Stimulated activated CD8-positive, alpha-beta memory T cell treated with anti-CD3 and anti-CD28 coated beads, Interleukin-4, amount 100 ng/mL, for 4 hours (primary cell): ENCODE results near the gene LTB4R2.
"Not testable (repeated sequence)": the region's sequence is repeated elsewhere in the genome, so short reads cannot be mapped to it uniquely, and the experiment has no call there.

Experiments used
- DNase-seq, 2 donors: peaks; one replicate each; pipeline ENCODE4 v3.0.0-alpha.2; 2020; ENCODE audit warnings: low read depth in 2 of 2, low spot score in 1 of 2

LTB4R2 gene

DNA sequence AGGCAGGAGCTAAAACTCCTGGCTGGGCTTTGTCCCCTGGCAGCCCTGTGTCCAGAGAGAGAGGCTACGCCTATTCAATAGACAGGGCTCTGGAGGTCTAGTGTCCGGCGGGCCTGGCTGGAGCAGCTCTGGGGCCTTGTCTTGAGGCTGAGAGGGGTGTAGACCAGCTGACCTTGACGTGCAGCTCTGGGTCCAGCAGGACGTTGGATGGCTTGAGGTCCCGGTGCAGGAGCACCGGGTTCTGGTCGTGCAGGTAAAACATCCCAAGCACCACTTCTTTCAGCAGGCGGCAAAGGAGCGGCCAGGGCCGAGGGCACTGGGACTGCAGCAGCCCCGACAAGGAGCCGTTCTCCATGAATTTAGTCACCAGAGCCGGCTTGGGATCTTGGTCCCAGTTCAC lies 28.9 kb downstream of the LTB4R2 start:
- no peak for DNase-seq

DNA sequence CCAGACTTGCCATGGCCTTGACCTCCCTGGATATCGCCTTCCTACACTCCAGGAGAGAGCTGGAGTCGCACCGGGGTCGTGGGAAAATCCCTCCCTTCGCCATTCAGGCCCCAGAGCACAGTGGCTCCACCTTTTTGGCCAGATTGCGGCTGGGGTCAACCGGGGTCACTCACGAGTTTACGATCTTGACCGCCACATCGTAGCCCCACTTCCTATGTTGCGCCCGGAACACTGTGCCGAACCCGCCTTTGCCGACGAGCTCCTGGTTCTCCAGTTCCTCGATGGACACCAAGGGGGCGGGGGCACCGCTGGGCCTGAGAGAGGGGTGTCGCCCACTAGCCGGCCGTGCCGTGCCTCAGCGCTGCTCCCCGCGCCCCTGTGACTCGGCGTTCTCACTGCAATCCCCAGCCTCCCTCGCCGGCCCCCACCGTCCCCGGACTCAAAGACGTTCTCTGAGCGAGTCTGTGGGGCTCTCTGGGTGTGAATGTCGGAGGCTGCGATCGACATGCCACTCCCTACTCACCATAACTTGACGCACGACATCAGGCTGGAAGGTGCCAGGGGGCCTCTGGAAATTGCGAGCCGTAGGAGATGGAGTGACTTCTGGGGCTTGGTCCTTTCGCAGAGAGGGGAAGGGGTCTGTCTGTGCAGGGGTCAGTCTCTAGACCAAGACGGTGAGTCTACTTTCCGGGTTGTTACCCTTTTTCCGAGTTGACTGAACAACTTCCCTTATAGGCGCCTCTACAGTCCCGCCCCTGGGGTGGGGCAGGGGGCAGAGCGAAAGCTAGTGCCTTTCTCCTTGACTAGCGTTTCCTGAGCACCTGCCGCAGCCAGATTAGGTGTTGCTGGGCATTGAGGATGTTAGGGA lies 29.6 kb downstream of the LTB4R2 start, which contains the start of gene RIPK3:
Gene RIPK3 (minus strand): TSS at position 708 of the 868 bp plus-strand sequence. CDS start 165 bp downstream, at position 543.
- DNase-seq: no peak

DNA sequence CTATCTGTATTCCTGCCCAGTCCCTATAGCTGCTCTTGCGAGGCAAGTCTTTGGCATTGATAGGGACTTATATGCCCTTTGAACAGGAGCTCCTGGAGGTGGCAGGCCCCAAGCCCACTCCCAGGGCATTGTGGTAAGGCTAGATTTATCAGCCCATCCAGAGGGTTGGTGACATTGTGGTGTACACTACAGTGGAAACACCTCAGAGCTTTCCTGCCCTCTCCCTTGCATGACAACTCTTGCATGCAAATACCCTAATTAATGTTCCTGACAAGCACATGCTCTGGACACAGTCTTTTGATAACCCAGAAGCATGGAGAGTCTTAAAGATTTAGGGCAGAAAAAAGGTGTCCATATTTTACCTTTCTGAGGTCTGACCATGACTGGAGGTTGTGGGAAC lies 30.7 kb downstream of the LTB4R2 start:
- no peak for DNase-seq

DNA sequence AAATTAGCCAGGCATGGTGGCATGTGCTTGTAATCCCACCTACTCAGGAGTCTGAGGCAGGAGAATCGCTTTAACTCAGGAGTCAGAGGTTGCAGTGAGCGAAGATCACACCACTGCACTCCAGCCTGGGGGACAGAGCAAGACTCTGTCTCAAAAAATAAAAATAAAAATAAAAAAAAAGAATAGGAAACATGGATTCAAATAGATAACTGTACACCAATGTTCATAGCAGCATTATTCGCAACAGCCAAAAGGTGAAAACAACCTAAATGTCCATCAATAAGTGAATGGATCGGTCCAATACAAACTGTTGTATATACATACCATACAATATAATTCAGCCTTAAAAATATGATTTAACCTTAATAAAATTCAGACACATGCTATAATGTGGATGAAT lies 32.9 kb downstream of the LTB4R2 start:
- DNase-seq: no peak

DNA sequence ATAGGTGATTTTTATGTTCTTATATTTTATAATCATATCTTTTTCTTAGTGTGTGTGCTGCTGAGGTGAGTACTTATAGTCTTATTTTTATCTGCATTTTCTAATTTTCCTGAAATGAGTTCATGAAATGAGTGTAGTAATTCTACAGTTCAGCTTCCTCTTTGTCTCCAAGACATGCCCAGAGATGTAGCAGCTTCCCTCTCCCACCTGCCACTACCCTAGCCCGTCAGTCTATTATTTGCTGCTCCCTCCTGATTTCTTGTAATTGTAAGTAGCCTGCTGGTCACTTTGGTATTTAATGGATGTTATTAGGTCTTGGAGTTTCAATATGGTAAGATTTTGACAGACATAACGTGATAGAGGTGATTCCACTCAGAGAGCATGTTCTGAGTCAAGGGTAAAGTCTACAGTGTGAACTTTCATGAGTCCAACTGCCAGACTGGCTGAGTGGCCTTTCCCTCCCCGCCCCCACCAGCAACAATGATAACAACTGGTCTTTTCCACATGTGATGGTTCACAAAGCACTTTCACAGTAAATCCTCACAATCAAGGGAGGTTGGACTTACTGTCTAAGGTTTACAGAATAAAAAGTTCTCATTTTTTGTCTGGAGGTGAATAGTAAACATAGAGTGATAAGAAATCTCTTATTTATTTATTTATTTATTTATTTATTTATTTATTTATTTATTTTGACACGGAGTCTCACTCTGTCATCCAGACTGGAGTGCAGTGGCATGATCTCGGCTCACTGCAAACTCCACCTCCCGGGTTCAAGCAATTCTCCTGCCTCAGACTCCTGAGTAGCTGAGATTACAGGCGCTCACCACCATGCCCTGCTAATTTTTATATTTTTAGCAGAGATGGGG lies 34.1 kb downstream of the LTB4R2 start:
- no peak for DNase-seq

DNA sequence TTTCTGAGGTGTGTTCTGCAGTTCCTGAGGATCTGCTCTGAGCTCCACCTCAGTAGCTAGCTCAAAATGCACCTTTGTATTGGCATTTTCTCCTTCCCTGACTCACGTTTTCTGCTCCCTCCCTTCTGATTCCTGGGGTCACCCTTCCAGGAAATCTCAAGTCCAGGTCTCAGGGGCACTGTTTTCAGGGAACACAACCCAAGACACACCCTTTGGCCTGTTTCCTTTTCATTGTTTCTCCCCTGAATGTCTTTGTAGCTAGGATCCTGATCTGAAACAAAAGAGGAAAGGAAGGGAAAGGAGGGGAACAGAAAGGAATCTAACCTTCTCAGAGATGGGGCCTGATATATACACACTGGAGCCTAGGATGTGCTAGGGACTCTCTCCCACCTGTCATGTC lies 37.2 kb downstream of the LTB4R2 start:
- DNase-seq: no peak

DNA sequence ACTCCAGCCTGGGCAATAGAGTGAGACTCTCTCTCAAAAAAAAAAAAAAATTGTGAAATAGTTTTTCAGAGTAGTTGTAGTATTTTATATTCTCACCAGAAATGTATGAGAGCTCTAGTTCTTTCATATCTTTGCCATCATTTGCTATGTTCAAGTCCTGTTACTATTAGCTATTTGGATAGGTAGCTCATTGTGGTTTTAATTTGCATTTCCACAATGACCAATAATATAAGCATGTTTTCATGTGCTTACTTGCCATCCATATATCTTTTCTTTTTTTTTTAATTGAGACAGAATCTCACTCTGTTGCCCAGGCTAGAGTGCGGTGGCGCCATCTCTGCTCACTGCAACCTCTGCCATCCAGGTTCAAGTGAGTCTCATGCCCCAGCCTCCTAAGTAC lies 38.2 kb downstream of the LTB4R2 start:
- DNase-seq: no peak

DNA sequence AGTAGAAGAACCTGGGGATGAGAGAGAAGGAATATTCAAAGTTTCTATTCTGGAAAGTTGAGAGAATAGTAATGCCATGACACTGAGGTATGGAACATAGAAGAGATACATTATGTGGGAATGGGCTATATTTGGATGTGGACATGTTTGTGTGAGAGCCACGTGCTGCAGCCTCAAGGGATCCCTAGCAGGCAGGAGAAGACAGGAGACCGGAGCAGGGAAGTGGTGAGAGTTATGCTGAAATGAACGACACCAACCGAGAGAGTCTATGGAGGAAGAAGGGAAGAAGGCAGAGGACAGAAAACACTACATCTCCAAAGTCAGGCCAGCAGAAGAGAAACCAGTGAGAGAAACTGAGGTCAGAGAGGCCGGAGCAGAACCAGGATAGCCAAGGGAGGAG lies 39.8 kb downstream of the LTB4R2 start:
- DNase-seq: no peak

DNA sequence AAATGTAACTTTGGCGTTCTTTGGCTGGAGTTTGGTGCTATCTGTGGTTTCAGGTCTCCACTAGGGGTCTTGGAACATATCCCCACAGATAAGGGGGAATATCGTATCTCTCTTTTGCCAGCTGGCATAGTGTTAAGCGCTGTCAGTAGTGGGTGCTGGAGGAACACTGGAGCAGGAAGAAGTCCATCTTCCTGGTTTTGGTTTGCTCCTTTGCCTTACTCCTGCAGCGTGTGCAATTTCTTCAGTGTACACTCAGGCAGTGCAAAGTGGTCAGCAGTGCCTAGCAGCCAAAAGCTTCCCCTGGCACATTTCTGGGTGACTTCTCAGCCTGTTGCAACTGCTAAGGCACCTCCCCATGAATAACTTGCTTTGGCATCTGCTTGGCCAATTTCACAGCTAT lies 41.6 kb downstream of the LTB4R2 start:
- no peak for DNase-seq

DNA sequence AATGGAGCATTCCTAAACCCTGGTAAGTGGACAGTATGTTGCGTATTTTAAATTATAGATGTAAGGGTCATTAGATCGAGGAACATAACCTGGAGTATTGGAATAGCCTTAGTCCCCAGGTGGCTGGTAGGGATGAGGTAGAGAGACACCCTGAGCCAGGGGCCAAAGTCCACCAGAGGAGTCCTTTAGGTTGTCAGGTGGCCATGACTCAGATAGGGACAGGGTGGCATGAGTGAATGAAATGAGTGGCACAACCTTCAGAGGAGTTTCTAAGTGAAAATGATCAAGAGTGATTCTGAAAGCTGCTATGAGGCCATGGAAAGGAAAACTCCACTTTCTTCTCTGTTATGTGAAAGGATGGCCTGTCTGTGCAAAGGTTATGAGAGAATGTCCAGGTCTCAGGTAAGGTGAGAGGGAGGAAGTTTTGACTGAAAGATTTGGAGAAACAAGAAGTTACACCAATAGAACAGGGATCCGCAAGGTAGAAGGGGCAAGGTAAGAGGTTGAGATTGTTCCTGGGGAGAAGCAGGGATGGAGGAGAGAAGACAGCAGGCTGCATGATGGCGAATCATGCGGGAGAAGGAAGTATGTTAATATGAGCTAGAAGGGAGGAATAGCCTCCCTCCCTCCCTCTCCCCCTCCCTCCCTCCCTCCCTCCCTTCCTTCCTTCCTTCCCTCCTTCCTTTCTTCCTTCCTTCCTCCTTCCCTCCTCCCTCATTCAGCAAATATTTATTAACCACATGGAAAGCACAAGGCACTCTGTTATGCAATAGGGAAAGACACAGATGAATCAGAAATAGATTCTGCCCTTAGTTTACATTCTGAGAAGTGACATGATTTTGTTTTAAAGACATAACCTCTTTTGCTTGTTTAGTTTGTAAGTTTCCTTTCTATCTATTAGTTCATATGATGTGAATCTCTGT lies 43.9 kb downstream of the LTB4R2 start:
- DNase-seq: no peak

DNA sequence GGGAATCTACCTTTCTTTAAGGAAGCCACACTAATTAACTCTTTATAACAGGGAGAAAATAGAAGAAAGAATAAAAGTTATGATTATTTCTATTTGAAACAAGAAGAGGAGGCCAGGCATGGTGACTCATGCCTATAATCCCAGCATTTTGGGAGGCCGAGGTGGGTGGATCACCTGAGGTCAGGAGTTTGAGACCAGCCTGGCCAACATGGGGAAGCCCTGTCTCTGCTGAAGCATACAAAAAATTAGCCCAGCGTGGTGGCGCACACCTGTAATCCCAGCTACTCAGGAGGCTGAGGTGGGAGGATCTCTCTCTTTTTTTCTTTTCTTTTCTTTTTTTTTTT lies 44.5 kb downstream of the LTB4R2 start:
- DNase-seq: not testable (repeated sequence)

DNA sequence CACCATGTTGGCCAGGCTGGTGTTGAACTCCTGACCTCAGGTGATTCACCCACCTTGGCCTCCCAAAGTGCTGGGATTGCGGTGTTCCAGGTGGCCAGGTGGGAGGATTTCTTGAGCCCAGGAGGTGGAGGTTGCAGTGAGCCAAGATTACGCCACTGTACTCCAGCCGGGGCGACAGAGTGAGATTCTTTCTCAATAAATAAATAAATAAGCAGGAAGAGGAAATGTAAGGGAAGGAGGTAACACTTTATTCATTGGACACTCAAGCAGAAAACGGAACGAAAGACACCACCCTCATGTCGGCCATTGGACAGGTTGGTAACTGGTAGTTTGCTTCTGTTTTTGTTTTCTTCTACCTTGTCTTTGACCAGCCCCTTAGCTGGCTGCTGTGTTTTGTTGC lies 45.1 kb downstream of the LTB4R2 start:
- DNase-seq: no peak

DNA sequence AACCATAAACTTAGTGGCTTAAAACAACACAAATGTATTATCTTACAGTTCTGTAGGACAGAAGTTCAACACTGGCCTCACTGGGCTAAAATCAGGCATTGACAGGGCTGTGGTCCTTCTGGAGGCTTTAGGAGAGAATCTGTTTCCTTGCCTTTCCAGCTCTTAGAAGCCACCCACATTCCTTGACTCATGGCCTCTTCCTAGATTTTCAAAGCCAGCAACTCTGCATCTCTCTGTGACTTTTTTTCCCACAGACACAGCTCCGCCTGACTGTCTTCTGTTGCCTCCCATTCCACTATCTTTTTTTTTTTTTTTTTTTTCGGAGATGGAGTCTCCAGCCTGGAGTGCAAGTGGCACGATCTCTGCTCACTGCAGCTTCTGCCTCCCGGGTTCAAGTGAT lies 46.3 kb downstream of the LTB4R2 start:
- no peak for DNase-seq

DNA sequence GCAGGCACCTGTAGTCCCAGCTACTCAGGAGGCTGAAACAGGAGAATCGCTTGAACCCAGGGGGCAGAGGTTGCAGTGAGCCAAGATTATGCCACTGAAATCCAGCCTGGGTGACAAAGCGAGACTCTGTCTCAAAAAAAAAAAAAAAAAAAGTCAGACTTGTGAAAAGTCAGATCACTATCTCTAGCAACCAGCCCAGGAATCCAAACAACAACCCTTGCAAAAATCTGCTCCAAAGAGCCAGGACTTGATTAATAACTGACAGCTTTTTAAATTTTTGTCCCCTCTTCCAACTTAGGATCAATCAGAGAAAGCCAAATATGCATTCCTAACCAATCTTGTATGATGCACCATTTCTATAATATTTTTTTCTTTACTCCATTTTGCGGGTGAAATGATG lies 50.3 kb downstream of the LTB4R2 start:
- DNase-seq: no peak

DNA sequence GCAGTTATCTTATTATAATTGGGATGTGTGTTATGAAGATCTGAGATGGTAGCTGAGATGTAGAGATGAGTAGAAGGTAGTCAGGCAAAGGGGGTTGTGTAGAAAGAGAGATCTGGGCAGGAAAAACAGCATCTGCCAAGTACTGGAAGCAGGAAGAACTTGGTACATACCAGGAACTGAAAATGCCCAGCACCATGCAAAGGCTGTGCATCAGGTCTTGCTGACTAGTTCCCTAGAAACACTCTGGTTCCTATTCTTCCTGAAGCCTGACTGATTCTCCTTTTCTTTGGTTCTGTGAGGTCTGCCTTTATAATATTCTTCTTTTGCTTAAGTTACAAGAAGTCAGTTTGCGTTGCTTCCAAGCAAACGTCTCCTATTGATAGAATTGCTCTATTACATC lies 51.4 kb downstream of the LTB4R2 start:
- DNase-seq: no peak
